Stimulated activated CD8-positive, alpha-beta memory T cell treated with anti-CD3 and anti-CD28 coated beads, Interleukin-4, amount 100 ng/mL, for 24 hours (primary cell): Measurements from ENCODE around the gene PICK1.

ENCODE experiments used
- DNase-seq: peaks from one replicate; pipeline ENCODE4 v3.0.0-alpha.2; 2020; ENCODE audit warnings: low read depth

Gene PICK1

GRCh38 chr22:38056969-38057891, at the start of gene PICK1:
TSS of gene PICK1 (plus strand) at chr22:38057404. CDS start at chr22:38057810, 406 bp downstream.
- peak; percentile 70 for DNase-seq

GRCh38 chr22:38009000-38009806, 48.0 kb upstream of the PICK1 start:
- no peak for DNase-seq

GRCh38 chr22:38012604-38013072, 44.6 kb upstream of the PICK1 start:
- DNase-seq, result no peak

GRCh38 chr22:38014083-38014482, 43.1 kb upstream of the PICK1 start:
- DNase-seq, result no peak

GRCh38 chr22:38016182-38017151, 40.7 kb upstream of the PICK1 start:
- DNase-seq, result no peak

GRCh38 chr22:38017272-38017920, 39.8 kb upstream of the PICK1 start:
- DNase-seq, result no peak

- DNase-seq, result no peak
Observed at GRCh38 chr22:38017939-38018885, 39.0 kb upstream of the PICK1 start.

GRCh38 chr22:38018938-38019827, 38.0 kb upstream of the PICK1 start:
- no peak for DNase-seq

- no peak for DNase-seq
Observed at GRCh38 chr22:38021206-38021605, 36.0 kb upstream of the PICK1 start.

- DNase-seq, result no peak
Observed at GRCh38 chr22:38023045-38023444, 34.2 kb upstream of the PICK1 start.

GRCh38 chr22:38025514-38025913, 31.7 kb upstream of the PICK1 start:
- DNase-seq, result no peak

- no peak for DNase-seq
Observed at GRCh38 chr22:38026130-38027111, 30.8 kb upstream of the PICK1 start.

GRCh38 chr22:38027487-38027886, 29.7 kb upstream of the PICK1 start:
- no peak for DNase-seq

GRCh38 chr22:38028344-38029130, 28.7 kb upstream of the PICK1 start:
- DNase-seq, result no peak

GRCh38 chr22:38029370-38029769, 27.8 kb upstream of the PICK1 start:
- DNase-seq, result no peak

GRCh38 chr22:38029901-38030300, 27.3 kb upstream of the PICK1 start:
- no peak for DNase-seq
